Mucosa of descending colon (tissue), 3 donors: ENCODE measurements around the gene ARFGAP3. TPM values are rescaled to one million over a fixed set of nuclear protein-coding genes. Genes with fewer than 3 reads are reported as not detected.

Source experiments
- ATAC-seq: fragments of 200-7000 bp; cut with Tn5 transposase; one replicate; pipeline ENCODE4 v1.9.1; 2020; ENCODE audit warnings: mild to moderate bottlenecking, moderate library complexity
- DNase-seq, 3 donors: peaks; one replicate each; pipeline ENCODE4 v3.0.0-alpha.2; 2020
- H3K36me3 ChIP-seq: fragments of 200-600 bp; one replicate; pipeline ENCODE4 v1.8.0; 2021; ENCODE audit warnings: low read depth, mild to moderate bottlenecking
- H3K4me1 ChIP-seq: fragments of 200-600 bp; one replicate; pipeline ENCODE4 v1.8.0; 2021; ENCODE audit warnings: low read depth, mild to moderate bottlenecking
- H3K4me3 ChIP-seq: fragments of 200-600 bp; one replicate; pipeline ENCODE4 v1.8.0; 2021; ENCODE audit warnings: mild to moderate bottlenecking
- H3K9me3 ChIP-seq: fragments of 200-600 bp; one replicate; pipeline ENCODE4 v1.8.0; 2021; ENCODE audit warnings: mild to moderate bottlenecking
- intact Hi-C, 2 donors: fragments of 100-400 bp; cut with DNase I in 1 of 2; cut with micrococcal nuclease in 1 of 2; formaldehyde crosslinking; loops; one replicate each; pipeline versions ENCODE4 v1.11.0 to v1.11.1; 2022; cut with DNase I, micrococcal nuclease
- total RNA-seq, 3 donors: library from RNA; stranded (reverse); fragmentation: NEBNext Ultra II Directional in 2 of 3; extraction: Animal tissue kit (Norgen Biotek cat#: 25700) in 2 of 3; gene quantifications; one replicate each; pipeline versions ENCODE4 v1.2.1 to v1.2.4, GENCODE V29; 2021 to 2023
- TF ChIP-seq, protein P1 (sequence below): fragments of 200-600 bp; IDR thresholded peaks from one replicate; pipeline ENCODE4 v1.8.0; 2022; ENCODE audit warnings: antibody characterized with exemption, mild to moderate bottlenecking
- donor health status: DM: no; HTN: no; CAD: no; lungs with moderate emphysema.
- donor health status: DM: no; HTN: no; CAD: no.
- donor health status: DM: no; HTN: yes; CAD: no.

Gene ARFGAP3
- total RNA-seq, 3 donors from 2014 or later, result 20.0 to 41.3 (median 34.3) TPM

GRCh38 chr22:42837556-42837955, 19.5 kb downstream of the ARFGAP3 start:
- no peaks in the 10 kb centered on the region for H3K9me3 ChIP-seq
- no peak for ATAC-seq
- H3K4me1 ChIP-seq, result peaks cover 3% of the 10 kb centered on the region
- TF ChIP-seq, protein P1, sequence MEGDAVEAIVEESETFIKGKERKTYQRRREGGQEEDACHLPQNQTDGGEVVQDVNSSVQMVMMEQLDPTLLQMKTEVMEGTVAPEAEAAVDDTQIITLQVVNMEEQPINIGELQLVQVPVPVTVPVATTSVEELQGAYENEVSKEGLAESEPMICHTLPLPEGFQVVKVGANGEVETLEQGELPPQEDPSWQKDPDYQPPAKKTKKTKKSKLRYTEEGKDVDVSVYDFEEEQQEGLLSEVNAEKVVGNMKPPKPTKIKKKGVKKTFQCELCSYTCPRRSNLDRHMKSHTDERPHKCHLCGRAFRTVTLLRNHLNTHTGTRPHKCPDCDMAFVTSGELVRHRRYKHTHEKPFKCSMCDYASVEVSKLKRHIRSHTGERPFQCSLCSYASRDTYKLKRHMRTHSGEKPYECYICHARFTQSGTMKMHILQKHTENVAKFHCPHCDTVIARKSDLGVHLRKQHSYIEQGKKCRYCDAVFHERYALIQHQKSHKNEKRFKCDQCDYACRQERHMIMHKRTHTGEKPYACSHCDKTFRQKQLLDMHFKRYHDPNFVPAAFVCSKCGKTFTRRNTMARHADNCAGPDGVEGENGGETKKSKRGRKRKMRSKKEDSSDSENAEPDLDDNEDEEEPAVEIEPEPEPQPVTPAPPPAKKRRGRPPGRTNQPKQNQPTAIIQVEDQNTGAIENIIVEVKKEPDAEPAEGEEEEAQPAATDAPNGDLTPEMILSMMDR, result no peak
- no peak for DNase-seq
- no peak overlapping the region for H3K4me3 ChIP-seq
- no peaks in the 10 kb centered on the region for H3K36me3 ChIP-seq
- intact Hi-C loops, result no loop called here

- Histone ChIP-seq H3K9me3 (no peaks in the 10 kb centered on the region), H3K4me3 (no peak overlapping the region), H3K36me3 (no peaks in the 10 kb centered on the region), H3K4me1 (no peaks in the 10 kb centered on the region)
- DNase-seq (no peak), ATAC-seq (no peak)
- TF ChIP-seq, protein P1, result no peak
- intact Hi-C loops, result no loop called here
Measured at GRCh38 chr22:42836026-42836425, 21.0 kb downstream of the ARFGAP3 start.

DNA sequence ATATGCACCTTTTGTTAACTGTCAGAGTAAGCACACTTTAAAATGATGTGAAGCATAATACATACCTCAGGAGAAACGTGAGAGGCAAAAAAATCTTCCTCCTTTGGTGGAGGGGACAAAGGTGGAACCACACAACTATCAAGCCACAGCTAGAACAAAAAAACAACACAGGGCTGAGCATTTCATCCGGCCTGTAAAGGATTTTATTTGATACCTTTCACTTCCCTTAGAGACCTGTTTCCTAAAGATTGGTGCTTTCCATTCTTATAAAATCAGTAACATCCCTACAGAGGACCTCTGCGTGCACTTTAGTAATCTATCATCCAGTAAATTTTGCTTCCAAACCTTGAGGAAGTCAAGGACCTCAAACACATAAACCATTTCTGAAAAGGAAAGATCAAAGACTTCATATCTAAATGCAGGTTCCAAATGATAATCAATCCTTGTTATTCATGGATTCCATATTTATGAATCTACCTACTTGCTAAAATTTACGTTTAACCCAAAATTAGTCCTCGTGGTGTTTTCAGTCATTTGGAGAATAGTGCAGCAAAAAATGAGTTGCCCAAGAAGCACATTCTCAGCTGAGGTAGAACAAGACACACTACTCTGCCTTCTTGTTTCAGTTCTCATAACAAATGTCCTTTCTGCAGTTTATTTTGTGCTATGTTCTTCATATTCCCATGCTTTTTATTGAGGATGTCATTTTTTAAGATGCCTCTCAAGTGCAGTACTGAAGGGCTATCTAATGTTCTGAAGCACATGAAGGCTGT, 22.7 kb downstream of the ARFGAP3 start:
- H3K4me1 ChIP-seq, result no peaks in the 10 kb centered on the region
- ATAC-seq (no peak), DNase-seq (no peak)
- intact Hi-C loops, result no loop called here
- no peaks in the 10 kb centered on the region for H3K9me3 ChIP-seq
- TF ChIP-seq, protein P1, result no peak
- no peak overlapping the region for H3K4me3 ChIP-seq
- H3K36me3 ChIP-seq, result no peaks in the 10 kb centered on the region

DNA sequence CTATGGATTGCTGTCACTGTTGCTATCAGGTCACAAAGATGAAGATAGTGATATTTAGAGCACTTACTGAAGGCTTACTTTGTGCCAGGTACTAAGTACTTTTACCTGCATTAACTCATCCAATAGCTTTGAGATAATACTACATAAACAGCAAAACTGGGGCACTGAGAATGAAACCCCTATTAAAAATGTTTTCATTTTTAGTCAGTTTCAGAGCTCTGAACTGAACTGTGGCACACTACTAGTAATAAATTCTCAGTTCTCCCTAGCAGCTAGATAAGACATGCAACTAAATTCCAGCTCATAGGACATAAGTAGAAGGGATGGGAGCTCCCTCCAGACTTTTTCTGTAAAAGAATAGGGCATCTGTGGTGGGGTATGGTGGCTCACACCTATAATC, 24.0 kb downstream of the ARFGAP3 start:
- ATAC-seq (no peak), DNase-seq (no peak)
- TF ChIP-seq, protein P1, result no peak
- no peaks in the 10 kb centered on the region for H3K4me1 ChIP-seq
- intact Hi-C loops, result no loop called here
- H3K4me3 ChIP-seq, result no peak overlapping the region
- H3K9me3 ChIP-seq, result no peaks in the 10 kb centered on the region
- H3K36me3 ChIP-seq, result no peaks in the 10 kb centered on the region

DNA sequence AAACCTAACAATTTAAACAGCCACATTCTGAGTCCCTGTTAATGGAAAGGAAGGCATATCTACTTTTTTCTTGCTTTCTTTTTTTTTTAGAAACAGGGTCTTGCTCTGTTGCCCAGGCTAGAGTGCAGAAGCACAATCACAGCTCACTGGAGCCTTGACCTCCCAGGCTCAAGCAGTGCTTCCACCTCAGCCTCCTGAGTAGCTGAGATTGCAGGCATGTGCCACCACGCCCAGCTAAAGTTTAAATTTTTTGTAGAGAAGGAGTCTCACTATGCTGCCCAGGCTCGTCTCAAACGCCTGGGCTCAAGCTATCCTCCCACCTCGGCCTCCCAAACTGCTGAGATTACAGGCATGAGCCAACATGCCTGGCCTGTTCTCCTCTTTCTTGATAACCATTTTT, 25.4 kb downstream of the ARFGAP3 start:
- H3K9me3 ChIP-seq, result no peaks in the 10 kb centered on the region
- DNase-seq (no peak), ATAC-seq (no peak)
- TF ChIP-seq, protein P1, result no peak
- H3K4me3 ChIP-seq, result no peak overlapping the region
- no peaks in the 10 kb centered on the region for H3K4me1 ChIP-seq
- intact Hi-C loops, result no loop called here
- no peaks in the 10 kb centered on the region for H3K36me3 ChIP-seq
